OCI-LY7 (cell line): ENCODE data around the gene AIP. TPM values are rescaled to one million over a fixed set of nuclear protein-coding genes. Genes with fewer than 3 reads are reported as not detected.

Source experiments
- BruUV-seq: library from RNA; stranded (reverse); fragments of 400-500 nt; replicated peaks from 2 replicates; lab custom pipeline; 2021; lab: Mats Ljungman, UMichigan
- CTCF ChIA-PET: fragments of 300-600 bp; sonication (Branson Sonifier 250); formaldehyde crosslinking; loops from one replicate; lab custom pipeline; 2022; ENCODE audit warnings: antibody characterized with exemption; ENCODE audit not compliant: unreplicated experiment; lab: Charles Lee
- POLR2A ChIA-PET: fragments of 300-600 bp; sonication (Branson Sonifier 250); formaldehyde crosslinking; loops from one replicate; lab custom pipeline; 2022; ENCODE audit warnings: antibody characterized with exemption; lab: Charles Lee
- DNase-seq: peaks from one replicate; pipeline ENCODE4 v3.0.0-alpha.2; 2015; ENCODE audit warnings: low spot score
- H2AFZ ChIP-seq: fragments of 200-600 bp; sonication (generic), shearing (Covaris generic); 2 replicates; pipeline ENCODE4 v1.6.1; 2014; ENCODE audit warnings: mild to moderate bottlenecking, antibody characterized with exemption, low read length, moderate library complexity
- H3K27ac ChIP-seq: fragments of 200-600 bp; sonication (generic); 2 replicates; pipeline ENCODE4 v1.5.1; 2014; ENCODE audit warnings: mixed run types, low read depth, mild to moderate bottlenecking, moderate library complexity, low read length, inconsistent platforms; ENCODE audit not compliant: poor library complexity, severe bottlenecking
- H3K36me3 ChIP-seq: fragments of 200-600 bp; sonication (generic); 2 replicates; pipeline ENCODE4 v1.6.1; 2014; ENCODE audit warnings: mild to moderate bottlenecking, antibody characterized with exemption, low read length, moderate library complexity, mixed read lengths; ENCODE audit not compliant: insufficient read depth
- H3K4me1 ChIP-seq: fragments of 200-600 bp; sonication (generic); 2 replicates; pipeline ENCODE4 v1.5.1; 2014; ENCODE audit warnings: mild to moderate bottlenecking, low read length; ENCODE audit not compliant: insufficient read depth, poor library complexity, severe bottlenecking
- H3K4me2 ChIP-seq: fragments of 200-600 bp; sonication (generic); 2 replicates; pipeline ENCODE4 v1.6.1; 2014; ENCODE audit warnings: mild to moderate bottlenecking, low read length
- H3K4me3 ChIP-seq: fragments of 200-600 bp; sonication (generic); 2 replicates; pipeline ENCODE4 v1.5.1; 2014; ENCODE audit warnings: mild to moderate bottlenecking, low read depth, low read length; ENCODE audit not compliant: poor library complexity, severe bottlenecking
- H3K79me2 ChIP-seq: fragments of 200-600 bp; sonication (generic); 2 replicates; pipeline ENCODE4 v1.6.1; 2016; ENCODE audit warnings: low read depth, mild to moderate bottlenecking, low read length, moderate library complexity, mixed read lengths; ENCODE audit not compliant: insufficient read depth
- H3K9me2 ChIP-seq: fragments of 200-600 bp; sonication (generic); 2 replicates; pipeline ENCODE4 v1.6.1; 2016; ENCODE audit warnings: mild to moderate bottlenecking, low read length, mixed read lengths; ENCODE audit not compliant: insufficient read depth
- H3K9me3 ChIP-seq: fragments of 200-600 bp; sonication (generic); 2 replicates; pipeline ENCODE4 v1.6.1; 2014; ENCODE audit warnings: mild to moderate bottlenecking, mixed run types, low read length, mixed read lengths
- H4K20me1 ChIP-seq: fragments of 200-600 bp; sonication (generic); 2 replicates; pipeline ENCODE4 v1.6.1; 2014; ENCODE audit warnings: mild to moderate bottlenecking, antibody characterized with exemption, low read length, moderate library complexity, mixed read lengths; ENCODE audit not compliant: insufficient read depth
- CTCF ChIP-seq: fragments of 200-600 bp; sonication (generic); conservative IDR thresholded peaks from 2 replicates; pipeline ENCODE4 v1.5.1; 2014; ENCODE audit warnings: mild to moderate bottlenecking, antibody characterized with exemption, low read length, moderate library complexity, mixed read lengths
- EZH2phosphoT487 ChIP-seq: fragments of 200-600 bp; sonication (generic); IDR thresholded peaks from 2 replicates; pipeline ENCODE4 v1.6.1; 2018; ENCODE audit warnings: low read depth, borderline replicate concordance, mild to moderate bottlenecking, mixed run types, antibody characterized with exemption, low read length, moderate library complexity, mixed read lengths
- intact Hi-C: fragments of 100-400 bp; cut with micrococcal nuclease; formaldehyde crosslinking; loops from one replicate; pipeline ENCODE4 v1.10.0; 2022; ENCODE audit not compliant: unreplicated experiment
- total RNA-seq, 2 experiments: library from RNA; depleted of rRNA in 1 of 2; stranded (reverse); fragments of >200 nt in 1 of 2; shearing (Covaris generic) in 1 of 2; gene quantifications; 2 replicates each; pipeline ENCODE4 v1.2.3, GENCODE V29; 2014 to 2022

The AIP gene
- total RNA-seq, 2 experiments from 2014 or later: 112 to 125 TPM

GRCh38 chr11:67516806-67517205 lies 34.0 kb downstream of the AIP start:
- no peak for DNase-seq
- ChIA-PET POLR2A (no interaction called here), CTCF (no interaction called here)
- Histone ChIP-seq H3K9me2 (no peaks in the 10 kb centered on the region), H4K20me1 (no peaks in the 10 kb centered on the region), H3K4me2 (no peak overlapping the region), H3K4me3 (no peak overlapping the region), H3K27ac (no peak overlapping the region), H3K9me3 (no peaks in the 10 kb centered on the region), H3K4me1 (no peaks in the 10 kb centered on the region), H3K36me3 (no peaks in the 10 kb centered on the region), H2AFZ (no peak overlapping the region), H3K79me2 (no peaks in the 10 kb centered on the region)
- intact Hi-C loops: no loop called here
- BruUV-seq: no TSS peak
- no peak for TF ChIP-seq EZH2phosphoT487
- TF ChIP-seq CTCF: no peak

GRCh38 chr11:67517784-67518552 lies 35.1 kb downstream of the AIP start:
- Histone ChIP-seq H3K36me3 (no peaks in the 10 kb centered on the region), H3K4me3 (no peak overlapping the region), H4K20me1 (no peaks in the 10 kb centered on the region), H2AFZ (no peak overlapping the region), H3K27ac (no peak overlapping the region), H3K79me2 (no peaks in the 10 kb centered on the region), H3K4me2 (no peak overlapping the region), H3K9me2 (no peaks in the 10 kb centered on the region), H3K4me1 (no peaks in the 10 kb centered on the region), H3K9me3 (no peaks in the 10 kb centered on the region)
- intact Hi-C loops: no loop called here
- no TSS peak for BruUV-seq
- ChIA-PET POLR2A (no interaction called here), CTCF (no interaction called here)
- DNase-seq: no peak
- TF ChIP-seq EZH2phosphoT487 (no peak), CTCF (no peak)

GRCh38 chr11:67519726-67520125 lies 36.9 kb downstream of the AIP start:
- DNase-seq: no peak

More at GRCh38 chr11:67519726-67520125, 36.9 kb downstream of the AIP start:
- TF ChIP-seq CTCF: no peak
- TF ChIP-seq EZH2phosphoT487: no peak
- no peak overlapping the region for H3K27ac ChIP-seq
- H3K9me3 ChIP-seq: no peaks in the 10 kb centered on the region
- no peaks in the 10 kb centered on the region for H4K20me1 ChIP-seq
- H3K4me2 ChIP-seq: no peak overlapping the region
- H3K79me2 ChIP-seq: no peaks in the 10 kb centered on the region
- intact Hi-C loops: no loop called here
- no peaks in the 10 kb centered on the region for H3K36me3 ChIP-seq
- no peak overlapping the region for H2AFZ ChIP-seq
- CTCF ChIA-PET: no interaction called here
- H3K9me2 ChIP-seq: no peaks in the 10 kb centered on the region
- no peak overlapping the region for H3K4me3 ChIP-seq
- no peaks in the 10 kb centered on the region for H3K4me1 ChIP-seq
- no TSS peak for BruUV-seq
- POLR2A ChIA-PET: no interaction called here
